GM10248 (cell line): ENCODE results near the gene ECE1.

Experiments used
- CTCF ChIA-PET: fragments of 300-600 bp; sonication (Branson Sonifier 250); formaldehyde crosslinking; extraction: SDS; loops from one replicate; lab custom pipeline; 2021; ENCODE audit warnings: antibody characterized with exemption; lab: Yijun Ruan, JAX
- POLR2A ChIA-PET: fragments of 350-650 bp; sonication (Branson Sonifier 250); formaldehyde crosslinking; extraction: SDS; loops from one replicate; lab custom pipeline; 2020; ENCODE audit warnings: antibody characterized with exemption; lab: Yijun Ruan, JAX
- DNase-seq: peaks from one replicate; pipeline ENCODE4 v3.0.0; 2012; ENCODE audit errors: extremely low spot score
- CTCF ChIP-seq: IDR thresholded peaks from 2 replicates; pipeline ENCODE4 v1.5.1; 2012; ENCODE audit warnings: mild to moderate bottlenecking, low read depth; ENCODE audit errors: extremely low read depth, missing control alignments, control extremely low read depth

ECE1 gene

DNA sequence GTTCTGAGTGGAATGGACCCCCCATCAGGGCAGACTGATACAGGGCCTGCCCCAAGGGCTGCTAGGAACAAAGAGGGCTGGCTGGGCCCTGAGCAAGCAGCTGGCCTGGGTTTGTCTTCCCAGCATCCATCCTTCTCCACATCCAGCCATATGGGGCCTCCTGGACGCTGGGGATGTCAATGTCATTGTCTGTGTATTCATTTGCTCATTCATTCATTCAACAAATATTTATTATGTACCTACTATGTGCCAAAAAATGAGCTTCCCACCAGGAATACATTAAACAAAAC lies 15.6 kb upstream of the ECE1 start:
- POLR2A ChIA-PET, result no interaction called here
- DNase-seq, result no peak
- TF ChIP-seq CTCF, result no peak
- CTCF ChIA-PET, result interaction anchor here (0.6 to 1.6 kb wide), 5 partner anchors 9 to 51 kb away, joined by 3 to 6 read pairs (median 3); no protein-coding TSS in a partner anchor

DNA sequence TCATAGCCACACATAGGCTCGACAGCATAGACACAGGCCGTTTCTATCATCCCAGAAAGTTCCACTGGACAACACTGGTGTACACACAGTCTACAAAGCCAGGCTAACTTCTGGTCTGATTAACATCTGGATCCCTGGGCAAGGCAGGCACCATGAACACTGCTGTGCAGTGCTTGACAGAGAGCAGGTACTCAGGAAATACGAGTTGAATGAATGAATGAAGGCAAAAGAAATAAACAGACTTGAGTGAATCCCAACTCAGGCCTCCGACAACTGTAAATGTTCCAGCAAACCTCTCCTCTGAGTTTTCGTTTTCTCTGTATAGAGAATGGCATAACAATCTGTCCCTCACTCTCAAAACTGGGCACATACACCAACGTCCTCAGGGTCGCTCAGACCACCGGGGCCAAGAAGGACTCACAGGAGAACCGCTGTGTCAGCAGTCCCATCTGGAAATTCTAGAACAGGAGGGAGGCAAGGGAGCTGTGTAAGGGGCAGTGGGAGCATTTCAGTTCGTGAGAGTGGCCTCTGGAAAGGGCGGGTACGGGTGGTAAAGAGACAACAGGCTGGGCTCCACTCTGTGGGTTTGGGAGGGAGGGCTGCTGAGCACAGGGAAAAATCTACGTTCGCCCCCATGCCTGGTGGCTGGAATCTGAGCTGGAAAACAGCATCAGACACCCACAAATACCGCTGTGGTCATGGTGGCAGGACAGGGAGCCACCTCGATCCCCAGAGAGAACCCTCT lies 15.1 kb upstream of the ECE1 start:
- no peak for DNase-seq
- CTCF ChIA-PET, result interaction anchor here (0.6 to 1.6 kb wide), 4 partner anchors 10 to 50 kb away, joined by 3 to 4 read pairs (median 3); no protein-coding TSS in a partner anchor
- no peak for TF ChIP-seq CTCF
- POLR2A ChIA-PET, result no interaction called here

DNA sequence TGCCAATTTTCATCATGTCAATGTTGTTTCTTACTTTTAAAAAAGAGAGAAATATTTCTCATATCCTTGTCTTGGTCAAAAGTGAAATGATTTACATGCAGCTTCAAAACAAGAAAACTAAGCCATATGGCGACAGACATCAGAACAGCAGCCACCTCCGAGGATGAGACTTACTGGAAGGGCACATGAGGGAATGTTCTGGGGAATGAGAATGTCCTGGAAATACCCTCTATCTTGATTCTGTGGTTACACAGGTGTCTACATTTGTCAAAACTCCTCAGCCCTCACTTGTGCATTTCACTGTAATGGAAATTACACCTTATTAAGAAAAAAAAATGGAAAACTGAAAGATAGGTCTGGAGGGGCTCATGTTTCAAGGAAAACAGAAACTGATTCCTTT lies 14.2 kb upstream of the ECE1 start:
- no peak for TF ChIP-seq CTCF
- POLR2A ChIA-PET, result interaction anchor here (0.6 kb wide), 1 partner anchor 123 kb away, joined by 8 read pairs; no protein-coding TSS in a partner anchor
- CTCF ChIA-PET, result interaction anchor here (1.7 kb wide), 1 partner anchor 18 kb away, joined by 7 read pairs; no protein-coding TSS in a partner anchor
- DNase-seq, result no peak

DNA sequence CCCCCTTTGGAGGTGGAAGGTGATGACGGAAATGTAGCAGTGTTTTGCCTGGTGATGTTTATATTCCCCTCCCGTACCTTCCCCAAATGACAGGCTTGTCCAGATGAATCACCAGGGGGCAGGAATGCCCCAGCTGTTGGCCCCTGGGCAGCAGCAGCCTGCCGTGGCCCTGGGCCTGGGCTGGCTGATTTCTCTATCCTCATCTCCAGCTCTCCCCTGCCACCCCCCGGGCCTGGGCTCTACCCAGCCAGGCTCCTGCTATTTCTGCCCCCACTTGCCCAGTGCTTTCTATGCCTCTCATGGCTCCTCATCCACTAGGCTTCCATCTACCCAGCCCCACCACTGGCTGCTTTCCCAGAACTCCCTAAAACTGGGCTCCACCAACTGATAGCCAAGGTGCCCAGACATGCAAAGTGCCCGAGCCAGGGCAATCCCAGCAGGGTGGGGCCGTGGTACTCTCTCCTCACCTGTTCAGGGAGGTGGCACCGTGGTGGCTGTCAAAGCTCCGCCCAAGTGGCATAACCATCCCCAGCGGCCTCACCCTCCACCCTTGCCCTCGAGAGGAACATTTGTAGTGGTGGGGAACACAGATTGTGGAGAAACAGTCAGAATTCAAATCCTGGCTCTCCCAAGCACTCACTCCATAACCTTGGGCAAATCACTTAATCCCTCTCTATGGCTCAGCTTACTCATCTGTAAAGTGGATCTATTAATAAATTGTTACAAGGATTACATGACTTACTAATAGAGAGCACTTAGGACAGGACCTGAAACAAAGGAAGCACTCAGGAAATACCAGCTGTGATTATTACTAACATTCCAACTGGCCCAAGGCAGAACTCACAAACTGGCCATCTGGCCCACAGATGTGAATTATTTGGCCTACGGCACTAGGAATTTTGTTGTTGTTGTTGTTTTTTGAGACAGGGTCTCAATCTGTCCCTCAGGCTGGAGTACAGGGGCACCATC lies 12.8 kb upstream of the ECE1 start:
- TF ChIP-seq CTCF, result no peak
- POLR2A ChIA-PET, result no interaction called here
- CTCF ChIA-PET, result interaction anchor here (0.6 to 1.7 kb wide), 6 partner anchors 19 to 507 kb away, joined by 3 to 7 read pairs (median 3); no protein-coding TSS in a partner anchor
- DNase-seq, result no peak

DNA sequence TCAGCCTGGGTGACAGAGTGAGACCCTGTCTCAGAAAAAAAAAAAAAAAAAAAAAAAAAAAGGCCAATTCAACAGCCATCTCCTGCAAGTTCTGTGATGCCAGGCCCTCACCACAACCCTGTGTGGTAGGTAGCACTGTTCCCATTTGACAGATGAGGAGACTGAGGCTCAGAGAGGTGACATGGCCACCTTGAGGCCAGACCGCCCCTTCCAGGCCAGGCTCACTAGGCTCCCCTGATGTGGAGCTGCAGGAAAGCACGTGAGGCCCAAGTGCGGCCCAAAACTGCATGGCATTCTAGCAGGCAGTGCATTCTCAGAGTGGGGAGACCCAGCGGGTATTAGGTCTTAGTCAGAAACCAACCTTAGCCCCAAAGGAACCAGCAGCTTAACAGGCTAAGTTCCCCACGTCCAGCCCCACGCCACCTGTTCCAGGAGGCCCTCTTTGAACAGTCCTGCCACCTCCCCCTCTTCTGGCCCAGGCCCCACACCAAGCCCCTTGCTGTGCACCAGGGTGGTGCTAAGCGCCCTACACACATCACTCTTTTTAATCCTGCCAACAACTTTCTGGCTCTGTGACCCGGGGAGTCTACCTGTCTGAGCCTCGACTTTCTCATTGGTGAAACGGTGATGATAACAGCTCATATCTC lies 11.7 kb upstream of the ECE1 start:
- TF ChIP-seq CTCF, result no peak
- no peak for DNase-seq
- ChIA-PET CTCF (interaction anchor here (1.6 to 3.4 kb wide), 3 partner anchors 10 to 66 kb away, joined by 7 to 16 read pairs (median 10); no protein-coding TSS in a partner anchor), POLR2A (no interaction called here)

- no peak for TF ChIP-seq CTCF
- POLR2A ChIA-PET, result no interaction called here
- CTCF ChIA-PET, result interaction anchor here (0.7 to 3.4 kb wide), 8 partner anchors 12 to 67 kb away, joined by 3 to 16 read pairs (median 6); no protein-coding TSS in a partner anchor
- no peak for DNase-seq
Observed at GRCh38 chr1:21300774-21301173, 10.5 kb upstream of the ECE1 start.
